Lower leg skin (tissue), 3 donors: ENCODE results near the gene PTK6.

Experiments
- POLR2A ChIP-seq, 2 donors: fragments of 450-650 bp; IDR thresholded peaks; one replicate each; pipeline ENCODE4 v1.6.1; 2016 to 2017; ENCODE audit warnings: antibody characterized with exemption in 2 of 2, mild to moderate bottlenecking in 1 of 2, moderate library complexity in 1 of 2
- TF ChIP-seq, protein P1 (sequence below), 3 donors: fragments of 450-650 bp; IDR thresholded peaks; one replicate each; pipeline ENCODE4 v1.5.1; 2016; ENCODE audit warnings: antibody characterized with exemption in 3 of 3, mild to moderate bottlenecking in 3 of 3, moderate library complexity in 2 of 3

GRCh38 chr20:63546256-63546955 is 9.2 kb upstream of the PTK6 start:
- TF ChIP-seq, protein P1, sequence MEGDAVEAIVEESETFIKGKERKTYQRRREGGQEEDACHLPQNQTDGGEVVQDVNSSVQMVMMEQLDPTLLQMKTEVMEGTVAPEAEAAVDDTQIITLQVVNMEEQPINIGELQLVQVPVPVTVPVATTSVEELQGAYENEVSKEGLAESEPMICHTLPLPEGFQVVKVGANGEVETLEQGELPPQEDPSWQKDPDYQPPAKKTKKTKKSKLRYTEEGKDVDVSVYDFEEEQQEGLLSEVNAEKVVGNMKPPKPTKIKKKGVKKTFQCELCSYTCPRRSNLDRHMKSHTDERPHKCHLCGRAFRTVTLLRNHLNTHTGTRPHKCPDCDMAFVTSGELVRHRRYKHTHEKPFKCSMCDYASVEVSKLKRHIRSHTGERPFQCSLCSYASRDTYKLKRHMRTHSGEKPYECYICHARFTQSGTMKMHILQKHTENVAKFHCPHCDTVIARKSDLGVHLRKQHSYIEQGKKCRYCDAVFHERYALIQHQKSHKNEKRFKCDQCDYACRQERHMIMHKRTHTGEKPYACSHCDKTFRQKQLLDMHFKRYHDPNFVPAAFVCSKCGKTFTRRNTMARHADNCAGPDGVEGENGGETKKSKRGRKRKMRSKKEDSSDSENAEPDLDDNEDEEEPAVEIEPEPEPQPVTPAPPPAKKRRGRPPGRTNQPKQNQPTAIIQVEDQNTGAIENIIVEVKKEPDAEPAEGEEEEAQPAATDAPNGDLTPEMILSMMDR (IDR thresholded peaks at IDR 0.05) = no peak
- no peak for TF ChIP-seq POLR2A (IDR thresholded peaks at IDR 0.05)
